Tongue (tissue), 3 donors: ENCODE measurements around the gene GAPDH. TPM values are rescaled to one million over a fixed set of nuclear protein-coding genes. Genes with fewer than 3 reads are reported as not detected.
"Not testable (repeated sequence)": the region's sequence is repeated elsewhere in the genome, so short reads cannot be mapped to it uniquely, and the experiment has no call there.

Experiments used
- DNase-seq: peaks from one replicate; pipeline ENCODE4 v3.0.0-alpha.2; 2015
- small RNA-seq: library from RNA; depleted of rRNA; stranded (forward); fragments of <200 nt; gene quantifications from one replicate; pipeline ENCODE3, GENCODE V24; 2014; ENCODE audit warnings: low replicate concordance
- total RNA-seq: library from RNA; depleted of rRNA; stranded (reverse); fragments of >200 nt; gene quantifications from one replicate; pipeline ENCODE4 v1.2.3, GENCODE V29; 2014

The GAPDH gene
- total RNA-seq, 1 donor from 2014 or later, result 6,380 TPM

- peak; percentile 64 for DNase-seq
Observed at GRCh38 chr12:6563448-6564050, 29.2 kb downstream of the GAPDH start.

DNA sequence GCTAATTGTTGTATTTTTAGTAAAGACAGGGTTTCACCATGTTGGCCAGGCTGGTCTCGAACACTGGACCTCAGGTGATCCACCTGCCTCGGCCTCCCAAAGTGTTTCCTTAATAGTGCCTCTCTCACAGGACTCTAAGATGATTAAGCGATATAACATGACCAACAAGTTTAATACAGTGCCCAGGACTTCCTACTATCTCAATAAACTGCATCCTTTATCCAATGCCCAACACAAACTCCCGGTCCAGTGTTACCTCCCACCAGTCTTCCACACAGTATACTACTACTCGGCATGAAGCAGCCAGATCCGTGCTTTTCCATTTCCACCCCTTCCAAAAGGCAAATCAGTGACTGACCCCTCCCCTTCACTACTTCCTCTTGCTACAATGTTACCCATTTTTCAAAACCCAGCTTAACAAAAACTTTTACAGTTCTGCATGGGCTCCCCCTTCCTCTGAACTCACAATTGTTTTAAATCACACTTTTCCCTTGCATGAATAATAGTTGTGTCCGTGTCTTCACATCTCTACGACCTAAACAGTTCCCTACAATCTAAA, 32.9 kb downstream of the GAPDH start:
- no peak for DNase-seq

GRCh38 chr12:6569312-6569711, 35.0 kb downstream of the GAPDH start:
- DNase-seq, result no peak

GRCh38 chr12:6569786-6570185, 35.5 kb downstream of the GAPDH start:
- DNase-seq, result no peak

DNA sequence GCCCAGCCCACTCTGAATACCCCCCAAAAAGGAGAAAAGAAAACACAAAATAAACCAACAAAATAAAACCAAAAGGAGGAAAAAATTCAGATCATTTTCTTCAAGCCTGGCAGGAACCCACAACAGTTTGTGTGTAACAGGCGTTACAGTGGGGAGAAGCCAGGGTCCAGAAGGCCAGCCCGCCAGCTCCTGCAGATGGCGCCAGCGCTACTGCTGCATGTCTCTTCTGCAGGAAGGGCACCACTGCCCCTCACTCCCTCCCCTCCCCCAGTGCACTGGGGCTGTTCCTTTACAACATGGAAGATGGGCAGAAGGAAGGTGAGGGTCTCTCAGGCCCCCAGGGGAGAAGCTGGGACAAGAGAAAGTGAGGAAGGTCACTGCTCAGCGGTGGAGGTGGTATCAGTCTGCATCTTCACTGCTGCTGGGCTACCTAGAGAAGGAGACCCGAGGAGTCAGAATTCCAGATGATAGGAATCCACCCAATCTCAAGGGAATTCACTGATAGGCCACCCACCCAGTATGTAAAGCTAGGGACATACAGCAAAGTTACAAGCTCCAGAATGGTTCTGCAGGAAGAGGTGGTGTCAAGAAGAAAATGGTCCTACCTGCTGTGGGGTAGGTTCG, 36.1 kb downstream of the GAPDH start:
- peak; percentile 55 for DNase-seq

DNA sequence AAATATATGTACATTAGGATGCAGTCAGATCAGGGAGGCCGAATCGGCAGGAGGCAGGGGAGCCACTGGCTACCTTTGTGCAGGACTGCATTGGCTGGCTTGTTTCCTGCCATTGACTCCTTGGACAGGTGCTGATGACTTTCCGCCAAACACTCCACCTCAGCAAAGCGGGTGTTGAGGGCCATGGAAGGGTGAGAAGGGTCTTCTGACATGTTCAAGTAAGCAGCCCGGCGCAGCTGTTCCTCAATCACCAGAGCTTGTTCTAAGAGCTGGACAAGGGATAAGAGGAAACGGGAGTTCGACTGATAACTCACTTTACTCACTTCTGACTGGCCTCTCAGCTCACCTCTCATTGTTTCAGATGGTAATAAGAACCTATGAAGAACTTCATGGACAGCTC, 38.7 kb downstream of the GAPDH start:
- DNase-seq, result peak; percentile 75

GRCh38 chr12:6574576-6575295, 40.4 kb downstream of the GAPDH start:
- DNase-seq, result peak; percentile 67

DNA sequence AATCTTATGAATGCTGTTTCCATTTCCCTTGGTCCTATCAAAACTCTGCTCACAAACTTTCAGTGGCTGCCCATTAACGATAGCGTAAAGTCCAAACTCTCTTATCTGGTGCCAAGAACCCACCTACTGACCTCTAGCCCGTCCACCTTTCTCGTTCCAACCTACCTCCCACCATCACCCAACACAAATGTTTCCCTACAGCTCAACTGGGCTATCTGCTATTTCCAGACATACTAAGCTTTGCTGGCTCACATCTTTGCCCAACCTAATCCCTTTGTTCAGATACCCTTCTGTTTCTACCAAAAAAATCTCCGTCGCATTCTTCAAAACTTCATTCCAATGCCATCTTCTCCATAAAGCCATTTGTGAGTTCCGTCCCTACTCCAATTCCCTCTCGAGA, 41.3 kb downstream of the GAPDH start:
- no peak for DNase-seq

DNA sequence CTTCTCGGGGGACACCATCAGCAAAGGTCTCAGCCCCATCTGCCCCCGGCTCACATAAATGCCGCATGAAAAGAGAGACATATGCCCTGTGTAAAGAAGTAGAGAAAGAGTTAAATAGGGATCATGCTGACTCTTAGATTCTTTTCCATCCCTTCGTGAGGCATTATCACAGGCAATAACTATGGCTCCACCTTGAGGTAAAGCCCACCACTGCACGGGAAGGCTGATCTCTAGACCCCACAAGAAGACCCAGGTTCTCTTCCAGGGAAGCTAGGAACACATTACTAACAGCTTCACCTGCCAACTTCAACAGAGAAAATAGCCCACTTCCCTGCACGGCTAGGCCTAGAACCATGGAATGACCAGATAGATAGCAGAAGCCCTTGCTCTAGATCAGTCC, 47.9 kb downstream of the GAPDH start:
- DNase-seq, result no peak

DNA sequence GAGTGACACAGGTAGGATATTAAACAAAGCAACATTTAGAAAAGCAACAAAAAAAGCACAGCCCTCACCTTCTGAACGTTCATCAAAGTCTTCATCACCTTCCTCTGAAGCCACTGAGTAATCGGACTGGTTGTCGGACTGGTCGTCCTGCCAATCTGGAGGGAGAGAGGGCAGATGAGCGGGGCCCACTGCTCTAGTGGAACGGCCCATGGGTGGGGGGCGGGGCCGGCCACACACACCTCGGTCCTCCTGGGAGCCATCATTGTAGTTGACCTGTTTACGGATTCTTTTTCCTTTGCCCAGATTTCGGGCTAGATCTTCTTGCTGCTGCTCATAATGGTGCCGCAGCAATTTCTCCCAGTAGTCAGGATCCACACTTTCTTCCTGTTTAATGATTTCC, 48.6 kb downstream of the GAPDH start:
- DNase-seq, result no peak

DNA sequence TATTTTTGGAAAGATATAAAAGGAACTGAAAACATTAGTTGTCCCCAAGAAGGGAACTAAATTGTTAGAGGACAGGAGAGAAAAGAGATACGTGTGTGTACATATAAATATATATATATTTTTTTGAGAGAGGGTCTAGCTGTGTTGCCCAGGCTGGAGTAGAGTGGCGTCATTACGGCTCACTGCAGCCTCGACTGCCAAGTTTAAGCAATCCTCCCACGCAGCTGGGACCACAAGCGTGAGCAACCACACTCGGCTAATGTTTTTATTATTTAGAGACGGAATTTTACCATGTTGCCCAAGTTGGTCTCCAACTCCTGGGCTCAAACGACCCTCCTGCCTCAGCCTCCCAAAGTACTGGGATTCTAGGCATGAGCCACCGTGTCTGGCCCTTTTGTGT, 50.0 kb downstream of the GAPDH start:
- no peak for DNase-seq

GRCh38 chr12:6586569-6586968, 52.3 kb downstream of the GAPDH start:
- DNase-seq, result not testable (repeated sequence)

Small RNA genes within 50 kb of the gene (small RNA-seq; reads per million reads assigned to genes)
- gene SCARNA11, result 102 reads per million, percentile 97 among the genes with 10 or more reads in this experiment

Other genes starting within 250 kb of the GAPDH start
- 15.6 TPM for gene PLEKHG6, start 223.8 kb upstream of the GAPDH start, total RNA-seq
- 81.2 TPM for gene TNFRSF1A, start 192.4 kb upstream of the GAPDH start, total RNA-seq
- 35.9 TPM for gene SCNN1A, start 159.0 kb upstream of the GAPDH start, total RNA-seq
- 34.5 TPM for gene LTBR, start 150.4 kb upstream of the GAPDH start, total RNA-seq
- gene CD27, start 89.6 kb upstream of the GAPDH start, total RNA-seq, result 0.31 TPM
- 11.7 TPM for gene TAPBPL, start 82.5 kb upstream of the GAPDH start, total RNA-seq
- 2.5 TPM for gene VAMP1, start 63.8 kb upstream of the GAPDH start, total RNA-seq
- gene MRPL51, start 41.3 kb upstream of the GAPDH start, total RNA-seq, result 55.2 TPM
- 35.3 TPM for gene NCAPD2, start 40.4 kb upstream of the GAPDH start, total RNA-seq
- 19.0 TPM for gene IFFO1, start 21.5 kb downstream of the GAPDH start, total RNA-seq
- gene NOP2, start 33.8 kb downstream of the GAPDH start, total RNA-seq, result 11.2 TPM
- gene CHD4, start 72.9 kb downstream of the GAPDH start, total RNA-seq, result 211 TPM
- gene LPAR5, start 101.4 kb downstream of the GAPDH start, total RNA-seq, result 2.6 TPM
- gene ACRBP, start 112.9 kb downstream of the GAPDH start, total RNA-seq, result 1.5 TPM
- gene ING4, start 128.6 kb downstream of the GAPDH start, total RNA-seq, result 46.2 TPM
- 19.7 TPM for gene ZNF384, start 154.9 kb downstream of the GAPDH start, total RNA-seq
- gene PIANP, start 166.3 kb downstream of the GAPDH start, total RNA-seq, result 1.6 TPM
- gene COPS7A, start 189.5 kb downstream of the GAPDH start, total RNA-seq, result 41.5 TPM
- 103 TPM for gene MLF2, start 218.6 kb downstream of the GAPDH start, total RNA-seq
- gene PTMS, start 231.8 kb downstream of the GAPDH start, total RNA-seq, result 102 TPM
- not detected for gene LAG3, start 238.0 kb downstream of the GAPDH start, total RNA-seq